LNCaP clone FGC (cell line): ENCODE results near the gene HOXA2.

Experiments used
- DNase-seq: peaks from one replicate; pipeline ENCODE4 v3.0.0-alpha.2; 2011; ENCODE audit warnings: low read depth
- H3K4me3 ChIP-seq: 2 replicates; pipeline ENCODE4 v1.5.1; 2011; ENCODE audit warnings: mild to moderate bottlenecking, low read depth, low read length, control low read depth
- TF ChIP-seq, protein P1 (sequence below): IDR thresholded peaks from 2 replicates; pipeline ENCODE4 v1.5.1; 2012; ENCODE audit warnings: mild to moderate bottlenecking; ENCODE audit not compliant: control insufficient read depth, insufficient read depth; ENCODE audit errors: extremely low read depth

Gene HOXA2

DNA sequence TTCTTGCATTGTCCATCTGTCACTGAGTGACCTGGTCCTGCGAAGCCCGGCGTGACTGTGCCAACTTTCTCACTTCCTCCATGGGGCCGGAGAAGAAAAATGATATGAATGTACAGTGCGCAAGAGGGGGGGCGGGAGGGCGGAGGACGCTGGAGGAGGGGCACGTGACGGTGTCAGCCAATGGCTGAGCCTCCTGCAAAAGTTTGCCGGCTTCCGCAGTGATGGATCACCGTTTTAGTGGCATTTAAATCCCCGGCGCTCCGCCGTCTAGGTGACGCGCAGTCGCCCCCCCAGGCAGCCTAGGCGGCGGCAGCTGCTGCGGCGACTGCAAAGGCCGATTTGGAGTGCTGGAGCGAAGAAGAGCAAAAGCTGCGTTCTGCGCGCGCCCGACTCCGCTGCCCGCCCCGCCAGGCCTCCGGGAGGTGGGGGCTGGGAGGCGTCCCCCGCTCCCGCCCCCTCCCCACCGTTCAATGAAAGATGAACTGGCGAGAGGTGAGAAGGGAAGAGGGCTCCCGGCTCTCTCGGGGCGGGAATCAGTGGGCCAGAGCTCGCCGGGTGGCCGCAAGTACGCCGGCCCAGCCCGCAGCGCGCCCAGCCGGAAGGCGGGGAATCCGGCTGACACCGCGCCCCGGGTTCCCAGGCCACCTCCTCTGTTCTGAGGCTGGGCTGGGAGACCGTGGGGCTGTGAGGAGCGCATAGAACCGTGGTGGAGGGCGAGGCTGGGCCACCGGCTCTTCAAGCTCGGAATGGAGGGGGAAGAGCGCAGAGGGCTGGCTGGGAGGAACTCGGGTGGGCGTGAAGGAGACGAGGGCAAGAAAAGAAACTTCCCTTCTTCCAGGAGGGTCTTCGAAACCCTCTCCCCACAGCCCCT, 6.4 kb downstream of the HOXA2 start, which contains the start of gene HOXA1:
Gene HOXA1 (minus strand): TSS at position 104 of the 871 bp plus-strand sequence. CDS start 88 bp downstream, at position 16.
- H3K4me3 ChIP-seq: peak within 1 kb of the TSS; percentile 81
- TF ChIP-seq, protein P1, sequence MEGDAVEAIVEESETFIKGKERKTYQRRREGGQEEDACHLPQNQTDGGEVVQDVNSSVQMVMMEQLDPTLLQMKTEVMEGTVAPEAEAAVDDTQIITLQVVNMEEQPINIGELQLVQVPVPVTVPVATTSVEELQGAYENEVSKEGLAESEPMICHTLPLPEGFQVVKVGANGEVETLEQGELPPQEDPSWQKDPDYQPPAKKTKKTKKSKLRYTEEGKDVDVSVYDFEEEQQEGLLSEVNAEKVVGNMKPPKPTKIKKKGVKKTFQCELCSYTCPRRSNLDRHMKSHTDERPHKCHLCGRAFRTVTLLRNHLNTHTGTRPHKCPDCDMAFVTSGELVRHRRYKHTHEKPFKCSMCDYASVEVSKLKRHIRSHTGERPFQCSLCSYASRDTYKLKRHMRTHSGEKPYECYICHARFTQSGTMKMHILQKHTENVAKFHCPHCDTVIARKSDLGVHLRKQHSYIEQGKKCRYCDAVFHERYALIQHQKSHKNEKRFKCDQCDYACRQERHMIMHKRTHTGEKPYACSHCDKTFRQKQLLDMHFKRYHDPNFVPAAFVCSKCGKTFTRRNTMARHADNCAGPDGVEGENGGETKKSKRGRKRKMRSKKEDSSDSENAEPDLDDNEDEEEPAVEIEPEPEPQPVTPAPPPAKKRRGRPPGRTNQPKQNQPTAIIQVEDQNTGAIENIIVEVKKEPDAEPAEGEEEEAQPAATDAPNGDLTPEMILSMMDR: 0 out of 2 replicates have a peak, but pooled peaks have one; percentile 14
- DNase-seq: peak; percentile 52

DNA sequence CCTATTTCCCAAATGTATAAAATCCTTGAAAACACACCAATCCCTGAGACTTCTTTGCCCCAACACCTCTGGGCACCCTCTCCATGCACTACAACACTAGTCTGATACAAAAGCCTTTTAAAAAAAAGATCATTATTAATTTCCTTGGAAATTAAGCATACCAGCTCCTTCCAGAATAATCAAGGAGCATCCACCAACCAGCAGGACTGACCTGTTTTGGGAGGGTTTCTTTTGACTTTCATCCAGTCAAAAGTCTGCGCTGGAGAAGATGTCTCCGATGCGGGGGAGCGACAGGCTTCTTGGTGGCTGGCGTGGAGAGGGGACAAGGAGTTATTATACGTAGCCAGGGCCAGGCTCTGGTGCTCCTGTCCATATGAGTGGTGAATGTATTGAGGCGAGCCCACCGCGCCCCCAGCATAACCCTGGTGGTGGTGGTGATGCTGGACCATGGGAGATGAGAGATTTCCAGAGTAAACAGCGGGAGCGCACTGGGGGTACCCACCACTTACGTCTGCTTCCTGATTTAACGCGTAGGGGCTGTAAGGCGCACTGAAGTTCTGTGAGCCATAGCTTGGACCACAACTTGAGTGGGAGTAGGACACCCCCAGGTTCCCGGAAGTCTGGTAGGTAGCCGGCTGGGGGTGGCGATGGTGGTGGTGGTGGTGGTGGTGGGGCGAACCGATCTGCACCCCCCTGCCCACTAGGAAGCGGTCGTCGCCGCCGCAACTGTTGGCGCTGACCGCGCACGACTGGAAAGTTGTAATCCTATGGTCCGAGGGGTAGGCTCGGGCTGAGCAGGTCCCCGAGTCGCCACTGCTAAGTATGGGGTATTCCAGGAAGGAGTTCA, 7.2 kb downstream of the HOXA2 start:
- DNase-seq: no peak
- H3K4me3 ChIP-seq: peak overlapping the region; percentile 81
- TF ChIP-seq, protein P1: no peak

- H3K4me3 ChIP-seq: no peak overlapping the region
- TF ChIP-seq, protein P1: no peak
- no peak for DNase-seq
Observed at GRCh38 chr7:27094304-27095049, 8.0 kb downstream of the HOXA2 start.

DNA sequence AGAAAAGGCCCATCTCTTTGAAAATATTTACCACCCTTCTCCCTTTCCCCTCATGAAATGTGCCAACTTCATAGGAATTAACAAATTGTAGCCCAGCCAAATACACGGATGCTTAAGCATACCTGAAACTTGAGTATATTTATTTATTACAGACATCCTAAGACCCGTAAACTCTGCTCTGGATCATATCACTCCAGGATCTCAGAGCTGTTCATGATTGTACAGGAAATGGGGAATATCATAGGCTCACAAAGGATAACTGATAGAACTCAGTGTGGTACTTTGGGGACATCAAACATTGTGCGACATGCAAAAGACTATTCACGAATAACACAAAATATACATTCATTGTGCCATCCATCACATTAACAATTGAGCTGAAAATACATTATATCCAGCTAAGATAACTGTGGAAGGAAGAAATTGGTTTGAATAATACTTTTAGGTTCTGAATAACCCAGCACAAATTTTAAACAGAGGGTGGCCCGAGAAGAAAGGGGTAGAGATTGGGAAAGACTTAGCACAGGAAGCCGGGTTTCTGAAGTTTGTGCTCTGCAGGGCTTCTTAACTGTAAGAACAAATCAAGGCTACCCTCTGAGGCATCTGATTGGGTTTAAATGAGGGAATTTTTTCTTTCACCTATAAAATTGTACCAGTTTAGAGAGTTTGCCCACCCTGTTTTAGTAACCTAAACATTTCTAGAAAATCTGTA, 9.1 kb downstream of the HOXA2 start:
- TF ChIP-seq, protein P1: no peak
- no peak for DNase-seq
- no peak overlapping the region for H3K4me3 ChIP-seq

DNA sequence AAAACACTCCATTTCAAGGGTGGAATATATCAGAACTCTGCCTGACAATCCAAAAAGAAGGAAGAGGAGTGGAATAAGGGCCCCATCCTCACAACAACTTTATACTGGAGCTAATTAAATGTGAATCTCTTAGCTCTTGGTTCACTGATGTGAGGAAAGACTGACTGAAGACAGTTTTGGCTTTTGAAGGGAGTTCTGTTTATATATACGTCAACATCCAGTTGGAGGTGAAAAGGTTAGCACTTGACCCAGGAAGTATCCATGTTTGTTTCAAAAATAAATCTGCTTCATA, 9.7 kb downstream of the HOXA2 start:
- no peak for DNase-seq
- no peak overlapping the region for H3K4me3 ChIP-seq
- TF ChIP-seq, protein P1: no peak
